Astrocyte (in vitro differentiated cells and primary cell): ENCODE data around the gene LRRC19.

Experiments
- EZH2 ChIP-seq: IDR thresholded peaks from 2 replicates; pipeline ENCODE4 v1.6.1; 2012; ENCODE audit warnings: mild to moderate bottlenecking, low read length, inconsistent platforms; ENCODE audit not compliant: insufficient read depth
- TF ChIP-seq, protein P1 (sequence below): IDR thresholded peaks from 2 replicates; pipeline ENCODE4 v1.5.1; 2011; ENCODE audit warnings: low read depth, mild to moderate bottlenecking, inconsistent platforms, low read length, moderate library complexity; ENCODE audit not compliant: insufficient read depth

DNA sequence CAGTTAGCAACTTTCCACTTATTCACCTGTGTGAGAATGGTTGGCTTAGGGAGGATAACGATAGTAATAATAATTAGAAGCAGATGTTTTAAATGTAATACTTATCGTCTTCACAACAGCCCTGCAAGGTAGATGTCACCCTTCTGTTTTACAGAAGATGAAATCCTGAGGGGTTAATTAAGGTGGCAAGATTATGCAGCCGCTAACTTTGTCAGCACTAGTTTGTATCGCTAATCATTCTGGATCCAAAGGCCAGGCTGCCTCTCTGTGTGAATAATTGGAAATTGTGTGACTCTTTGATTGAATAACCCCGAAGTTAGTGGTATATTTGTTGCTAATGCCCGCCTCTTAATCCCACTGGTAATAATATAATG is 48.6 kb downstream of the LRRC19 start:
- TF ChIP-seq, protein P1, sequence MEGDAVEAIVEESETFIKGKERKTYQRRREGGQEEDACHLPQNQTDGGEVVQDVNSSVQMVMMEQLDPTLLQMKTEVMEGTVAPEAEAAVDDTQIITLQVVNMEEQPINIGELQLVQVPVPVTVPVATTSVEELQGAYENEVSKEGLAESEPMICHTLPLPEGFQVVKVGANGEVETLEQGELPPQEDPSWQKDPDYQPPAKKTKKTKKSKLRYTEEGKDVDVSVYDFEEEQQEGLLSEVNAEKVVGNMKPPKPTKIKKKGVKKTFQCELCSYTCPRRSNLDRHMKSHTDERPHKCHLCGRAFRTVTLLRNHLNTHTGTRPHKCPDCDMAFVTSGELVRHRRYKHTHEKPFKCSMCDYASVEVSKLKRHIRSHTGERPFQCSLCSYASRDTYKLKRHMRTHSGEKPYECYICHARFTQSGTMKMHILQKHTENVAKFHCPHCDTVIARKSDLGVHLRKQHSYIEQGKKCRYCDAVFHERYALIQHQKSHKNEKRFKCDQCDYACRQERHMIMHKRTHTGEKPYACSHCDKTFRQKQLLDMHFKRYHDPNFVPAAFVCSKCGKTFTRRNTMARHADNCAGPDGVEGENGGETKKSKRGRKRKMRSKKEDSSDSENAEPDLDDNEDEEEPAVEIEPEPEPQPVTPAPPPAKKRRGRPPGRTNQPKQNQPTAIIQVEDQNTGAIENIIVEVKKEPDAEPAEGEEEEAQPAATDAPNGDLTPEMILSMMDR = no peak
- no peak for TF ChIP-seq EZH2
